ENCODE data around the gene PTPRM.

The PTPRM gene

GRCh38 chr18:7812431-7813063, 245.4 kb downstream of the PTPRM start:
- DNase-seq = no peak

- no peak for DNase-seq
These were observed 246.0 kb downstream of the PTPRM start for GRCh38 chr18:7813131-7813530.

- no peak for DNase-seq
These were observed 247.7 kb downstream of the PTPRM start for GRCh38 chr18:7814754-7815315.

GRCh38 chr18:7815787-7816186, 248.7 kb downstream of the PTPRM start:
- no peak for DNase-seq

- no peak for DNase-seq
These were observed 250.6 kb downstream of the PTPRM start for GRCh38 chr18:7817575-7818230.

- DNase-seq = no peak
These were observed 254.7 kb downstream of the PTPRM start for GRCh38 chr18:7821784-7822183.

- DNase-seq = no peak
These were observed 255.6 kb downstream of the PTPRM start for GRCh38 chr18:7822435-7823331.

GRCh38 chr18:7824970-7825369, 257.9 kb downstream of the PTPRM start:
- DNase-seq = no peak

GRCh38 chr18:7830468-7830867, 263.4 kb downstream of the PTPRM start:
- DNase-seq = no peak

GRCh38 chr18:7839548-7839947, 272.4 kb downstream of the PTPRM start:
- DNase-seq = no peak

- no peak for DNase-seq
These were observed 273.3 kb downstream of the PTPRM start for GRCh38 chr18:7840411-7840810.

GRCh38 chr18:7844017-7844416, 276.9 kb downstream of the PTPRM start:
- no peak for DNase-seq

GRCh38 chr18:7844418-7844817, 277.3 kb downstream of the PTPRM start:
- DNase-seq = no peak

- DNase-seq = no peak
These were observed 279.2 kb downstream of the PTPRM start for GRCh38 chr18:7846335-7846734.

GRCh38 chr18:7847357-7848053, 280.4 kb downstream of the PTPRM start:
- DNase-seq = no peak

- DNase-seq = no peak
These were observed 280.9 kb downstream of the PTPRM start for GRCh38 chr18:7848054-7848412.

- no peak for DNase-seq
These were observed 283.3 kb downstream of the PTPRM start for GRCh38 chr18:7850446-7850845.

- no peak for DNase-seq
These were observed 287.9 kb downstream of the PTPRM start for GRCh38 chr18:7855028-7855427.

GRCh38 chr18:7855671-7856070, 288.6 kb downstream of the PTPRM start:
- no peak for DNase-seq

GRCh38 chr18:7856116-7856515, 289.0 kb downstream of the PTPRM start:
- no peak for DNase-seq

- DNase-seq = no peak
These were observed 289.6 kb downstream of the PTPRM start for GRCh38 chr18:7856733-7857132.

GRCh38 chr18:7857562-7857961, 290.4 kb downstream of the PTPRM start:
- no peak for DNase-seq

GRCh38 chr18:7859122-7859521, 292.0 kb downstream of the PTPRM start:
- DNase-seq = no peak
